H7 (cell line): ENCODE data around the gene ZNG1B. TPM values are rescaled to one million over a fixed set of nuclear protein-coding genes. Genes with fewer than 3 reads are reported as not detected.
"Not testable (repeated sequence)": the region's sequence is repeated elsewhere in the genome, so short reads cannot be mapped to it uniquely, and the experiment has no call there.

Experiments used
- DNase-seq: peaks from one replicate; pipeline ENCODE4 v3.0.0; 2012
- H3K27me3 ChIP-seq: 2 replicates; pipeline ENCODE4 v1.6.0; 2011; ENCODE audit warnings: mild to moderate bottlenecking, low read length; ENCODE audit not compliant: control insufficient read depth, insufficient read depth
- H3K36me3 ChIP-seq: replicated peaks from 2 replicates; pipeline ENCODE4 v1.5.1; 2011; ENCODE audit warnings: low read length; ENCODE audit not compliant: control insufficient read depth, insufficient read depth
- H3K4me3 ChIP-seq: 2 replicates; pipeline ENCODE4 v1.5.1; 2011; ENCODE audit warnings: low read depth, mild to moderate bottlenecking, control low read depth, low read length, moderate library complexity; ENCODE audit not compliant: insufficient read depth
- total RNA-seq: library from RNA; depleted of rRNA; stranded (reverse); fragments of >200 nt; shearing (Covaris generic); gene quantifications from 2 replicates; pipeline ENCODE4 v1.2.3, GENCODE V29; 2014; rRNA removed

ZNG1B gene
- 19.1 and 24.1 TPM in 2 replicates for total RNA-seq

DNA sequence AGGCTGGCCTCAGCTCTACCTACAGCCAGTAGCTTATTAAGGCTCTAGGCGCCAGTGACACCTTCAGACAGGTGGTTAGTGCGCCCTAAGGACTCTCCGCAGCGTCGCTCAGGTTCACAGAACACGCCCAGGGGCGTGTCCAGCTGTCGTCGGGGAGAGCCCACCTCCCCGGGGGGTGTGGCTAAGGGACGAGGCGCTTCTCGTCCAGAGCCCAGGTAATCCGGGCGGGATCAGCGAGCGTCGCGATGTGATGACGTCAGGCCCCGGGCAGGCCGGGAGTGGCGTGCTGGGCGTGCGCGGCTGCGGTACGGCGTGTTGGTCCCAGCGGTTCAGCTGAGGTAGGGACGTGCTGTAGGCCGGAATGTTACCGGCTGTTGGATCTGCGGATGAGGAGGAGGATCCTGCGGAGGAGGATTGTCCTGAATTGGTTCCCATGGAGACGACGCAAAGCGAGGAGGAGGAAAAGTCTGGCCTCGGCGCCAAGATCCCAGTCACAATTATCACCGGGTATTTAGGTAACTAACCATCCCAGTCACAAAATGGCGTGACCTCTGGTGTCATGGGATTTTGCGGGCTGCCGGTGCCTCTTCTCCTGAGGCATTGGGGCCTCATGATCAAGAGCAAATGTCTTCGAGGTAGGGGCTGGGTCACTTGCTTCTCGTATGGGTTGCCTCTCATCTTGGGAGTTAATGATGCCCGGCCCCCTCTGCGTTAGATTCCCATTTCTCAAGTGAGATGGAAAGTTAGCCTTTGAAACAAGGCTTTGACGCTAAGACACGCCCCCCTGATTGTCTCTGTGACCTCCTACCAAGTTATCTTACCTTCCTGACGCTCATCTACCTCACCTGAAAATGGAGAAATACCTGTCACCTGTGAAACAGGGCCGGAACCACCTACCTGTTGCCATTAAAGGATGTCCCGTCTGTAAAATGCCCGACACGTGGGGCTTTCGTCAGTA lies at the start of gene ZNG1B:
TSS of gene ZNG1B (plus strand) at position 184 of the 958 bp plus-strand sequence. CDS start at position 362, 178 bp downstream.
- H3K4me3 ChIP-seq: peak within 1 kb of the TSS; percentile 50
- not testable (repeated sequence) for H3K36me3 ChIP-seq, H3K27me3 ChIP-seq, DNase-seq

DNA sequence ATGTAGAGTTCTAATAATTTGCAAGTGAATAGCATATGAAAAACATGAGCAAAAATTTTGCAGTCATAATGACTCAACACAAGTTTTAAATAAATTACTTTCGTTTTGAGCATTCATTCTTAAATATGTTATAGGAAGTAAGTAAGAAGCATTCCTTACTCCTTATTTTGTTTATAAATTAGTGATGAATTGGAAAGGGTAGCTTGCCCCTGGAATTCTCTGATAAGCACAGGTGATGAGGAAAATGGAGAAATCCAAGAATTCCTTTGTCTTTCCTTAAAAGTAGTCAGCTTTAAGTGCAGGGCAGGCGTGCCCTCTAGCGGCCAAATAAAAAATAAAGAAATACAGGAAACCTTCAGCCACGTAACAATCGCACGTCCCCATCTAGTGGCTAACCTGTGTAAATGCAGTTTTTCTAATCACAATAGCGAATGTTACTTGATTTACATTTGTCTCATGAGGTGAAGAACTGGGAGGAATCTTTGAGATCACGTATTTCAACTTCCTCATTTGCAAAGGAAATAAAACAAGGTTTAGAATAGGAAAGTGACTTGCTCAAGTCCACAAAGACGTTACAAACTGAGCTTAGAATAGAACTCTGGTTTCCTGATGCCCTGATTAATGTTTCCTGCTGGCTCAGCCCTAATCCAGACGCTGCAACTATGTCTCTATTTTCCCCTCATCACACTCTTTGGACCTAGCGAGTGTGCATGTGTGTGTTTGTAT lies 47.2 kb upstream of the ZNG1B start:
- H3K4me3 ChIP-seq: no peak overlapping the region

DNA sequence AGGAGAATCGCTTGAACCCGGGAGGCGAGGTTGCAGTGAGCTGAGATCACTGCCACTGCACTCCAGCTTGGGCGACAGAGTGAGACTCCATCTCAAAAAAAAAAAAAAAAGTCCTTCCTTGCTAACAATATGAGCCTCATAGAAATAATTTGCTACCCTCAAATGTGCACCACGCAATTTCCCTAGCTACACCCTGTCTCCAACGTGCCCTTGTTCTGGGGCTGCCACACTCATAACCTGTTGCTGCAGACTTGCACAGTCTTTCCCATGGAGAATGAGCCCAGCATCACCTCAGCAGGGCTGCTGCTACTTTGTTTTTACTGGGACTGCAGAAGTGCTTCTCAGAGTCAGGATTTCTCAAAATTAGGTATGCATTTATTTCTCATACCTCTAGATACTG lies 46.4 kb upstream of the ZNG1B start:
- no peak for DNase-seq
- H3K27me3 ChIP-seq: no peaks in the 10 kb centered on the region
- no peaks in the 10 kb centered on the region for H3K36me3 ChIP-seq
- no peak overlapping the region for H3K4me3 ChIP-seq

More for the DNA sequence above, 47.2 kb upstream of the ZNG1B start:
- DNase-seq: peak; percentile 59
- H3K36me3 ChIP-seq: no peaks in the 10 kb centered on the region
- no peaks in the 10 kb centered on the region for H3K27me3 ChIP-seq

DNA sequence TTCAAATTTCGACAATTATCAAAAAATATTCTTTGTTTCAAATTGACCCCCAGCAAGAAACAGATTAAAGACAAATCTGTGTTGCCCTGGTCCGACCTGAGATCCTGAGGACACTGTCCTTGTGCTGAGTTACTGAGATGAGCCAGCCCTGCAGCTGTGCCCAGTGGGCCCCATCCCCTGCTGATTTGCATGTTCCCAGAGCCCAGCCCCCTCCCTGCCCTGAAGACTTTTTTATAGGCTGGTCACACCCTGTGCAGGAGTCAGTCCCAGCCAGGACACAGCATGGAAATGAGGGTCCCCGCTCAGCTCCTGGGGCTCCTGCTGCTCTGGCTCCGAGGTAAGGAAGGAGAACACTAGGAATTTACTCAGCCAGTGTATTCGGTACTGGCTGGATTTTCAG lies 31.4 kb upstream of the ZNG1B start:
- H3K27me3 ChIP-seq: no peaks in the 10 kb centered on the region

DNA sequence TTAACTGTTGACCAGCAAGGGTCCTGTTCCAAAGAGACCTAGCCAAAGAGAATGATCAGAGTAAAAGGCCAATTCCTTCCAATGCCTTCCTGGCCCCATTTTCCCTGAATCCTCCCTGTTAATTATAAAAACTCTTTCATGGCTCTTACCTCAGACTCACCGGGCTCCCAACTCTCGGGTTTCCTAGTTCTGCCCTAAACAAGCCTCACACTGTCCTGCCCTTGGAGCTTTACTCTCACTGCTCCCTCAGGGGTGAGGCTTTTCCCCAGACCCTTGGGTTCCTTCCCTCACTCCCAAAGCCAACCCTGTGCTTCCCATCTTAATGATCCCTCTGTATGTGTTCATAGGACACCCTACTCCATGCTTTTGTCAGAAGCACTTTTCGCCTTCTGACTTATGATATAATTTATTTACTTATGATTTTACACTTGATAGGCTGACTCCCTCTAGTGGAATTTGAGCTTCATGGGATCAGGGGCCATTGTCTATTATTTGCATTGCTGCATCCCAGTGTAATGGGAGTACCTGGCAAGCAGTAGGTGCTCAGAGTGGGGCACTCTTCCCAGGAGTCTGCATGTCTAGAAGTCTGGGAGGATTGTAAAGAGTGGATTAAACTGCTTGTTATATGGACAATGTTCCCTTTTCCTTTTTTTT lies 29.9 kb upstream of the ZNG1B start:
- Histone ChIP-seq H3K4me3 (no peak overlapping the region), H3K36me3 (no peaks in the 10 kb centered on the region), H3K27me3 (no peaks in the 10 kb centered on the region)
- DNase-seq: no peak

More for the DNA sequence above, 31.4 kb upstream of the ZNG1B start:
- DNase-seq: peak; percentile 36
- H3K4me3 ChIP-seq: no peak overlapping the region
- H3K36me3 ChIP-seq: no peaks in the 10 kb centered on the region

DNA sequence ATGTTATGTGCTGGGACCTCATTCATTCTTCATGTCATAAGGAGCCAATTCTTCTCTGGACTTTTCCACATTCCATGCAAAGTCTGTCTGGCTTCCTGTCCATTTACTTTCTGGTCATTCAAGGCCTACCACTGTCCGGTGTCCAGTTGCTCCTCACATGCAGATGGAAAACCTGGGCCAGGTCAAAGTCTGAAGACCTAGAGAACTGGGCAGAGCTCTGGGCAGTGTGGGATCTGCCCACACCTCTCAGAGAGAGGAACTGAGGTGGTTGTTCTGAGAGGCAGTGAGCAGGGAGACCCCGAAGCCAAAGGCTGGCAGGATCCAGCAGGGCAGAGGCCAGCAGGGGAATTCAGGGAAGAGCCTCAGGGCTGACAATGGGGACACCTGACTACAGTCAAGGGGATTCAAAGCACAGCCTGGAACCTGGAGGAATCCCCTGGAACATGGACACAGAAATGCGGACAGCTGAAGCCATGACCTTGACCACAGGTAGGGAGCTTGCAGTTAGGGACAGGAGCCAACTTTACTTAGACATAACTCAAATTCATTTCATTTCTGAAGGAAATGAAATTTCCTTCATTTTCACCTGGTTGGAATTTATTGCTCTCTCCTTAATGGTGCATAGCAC lies 25.7 kb upstream of the ZNG1B start:
- H3K36me3 ChIP-seq, H3K4me3 ChIP-seq, DNase-seq, H3K27me3 ChIP-seq: not testable (repeated sequence)

DNA sequence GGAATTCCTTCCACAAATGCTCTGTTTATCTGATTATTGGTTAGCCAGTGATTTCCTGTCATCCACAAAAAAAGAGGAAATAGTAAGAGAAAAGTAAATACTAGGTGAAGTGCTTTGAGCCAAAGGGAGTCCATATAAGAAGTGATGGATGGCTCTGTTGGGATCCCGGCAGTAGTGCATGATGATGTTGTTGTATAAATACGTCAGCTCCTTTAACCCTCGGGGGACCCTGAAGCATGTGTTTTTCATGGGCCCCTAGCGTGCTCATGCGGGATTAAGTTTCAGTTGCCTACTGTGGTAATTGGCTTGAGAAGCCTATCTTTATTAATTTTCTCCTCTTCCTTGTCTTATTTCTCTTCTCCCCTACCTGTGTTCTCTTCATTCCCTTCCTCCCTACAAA lies 24.7 kb upstream of the ZNG1B start:
- H3K27me3 ChIP-seq, H3K36me3 ChIP-seq, H3K4me3 ChIP-seq, DNase-seq: not testable (repeated sequence)

DNA sequence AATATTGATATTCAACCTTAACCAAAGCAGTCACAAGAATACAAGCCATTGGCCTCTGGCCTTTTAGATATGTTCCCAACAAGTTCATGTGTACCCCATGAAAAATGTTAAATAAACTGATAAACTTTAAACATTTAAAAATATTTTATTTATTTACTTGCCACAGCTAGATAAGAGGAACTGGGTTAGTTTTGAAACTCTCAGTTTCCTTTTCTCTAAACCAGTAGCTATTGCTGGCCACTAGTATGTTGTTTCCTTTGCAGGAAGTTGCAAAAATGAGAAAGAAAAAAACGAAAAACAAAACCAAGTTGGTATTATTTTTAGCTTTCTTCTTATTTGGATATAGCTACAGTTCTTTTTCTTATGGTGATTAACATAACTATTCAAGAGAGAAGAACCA lies 5.7 kb upstream of the ZNG1B start:
- not testable (repeated sequence) for DNase-seq, H3K36me3 ChIP-seq, H3K27me3 ChIP-seq, H3K4me3 ChIP-seq

DNA sequence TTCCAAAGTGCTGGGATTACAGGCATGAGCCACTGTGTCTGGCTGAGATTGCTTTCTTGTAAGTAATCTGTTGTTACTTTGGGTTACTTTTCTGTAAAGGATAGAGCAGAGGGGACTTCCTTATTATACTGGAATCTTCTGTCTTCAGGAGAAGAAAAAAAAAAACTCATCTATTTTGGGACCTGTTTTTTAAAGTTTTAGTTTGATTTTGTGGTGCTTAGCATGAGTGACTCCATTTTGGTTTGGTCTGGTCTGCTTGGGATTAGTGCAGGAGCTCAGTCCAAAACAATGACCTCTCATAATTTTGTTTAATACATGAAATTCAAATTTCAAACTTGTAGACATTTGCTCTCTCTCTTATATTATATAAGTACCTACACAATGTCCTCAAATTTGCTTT lies 4.0 kb upstream of the ZNG1B start:
- H3K4me3 ChIP-seq, DNase-seq, H3K27me3 ChIP-seq, H3K36me3 ChIP-seq: not testable (repeated sequence)

DNA sequence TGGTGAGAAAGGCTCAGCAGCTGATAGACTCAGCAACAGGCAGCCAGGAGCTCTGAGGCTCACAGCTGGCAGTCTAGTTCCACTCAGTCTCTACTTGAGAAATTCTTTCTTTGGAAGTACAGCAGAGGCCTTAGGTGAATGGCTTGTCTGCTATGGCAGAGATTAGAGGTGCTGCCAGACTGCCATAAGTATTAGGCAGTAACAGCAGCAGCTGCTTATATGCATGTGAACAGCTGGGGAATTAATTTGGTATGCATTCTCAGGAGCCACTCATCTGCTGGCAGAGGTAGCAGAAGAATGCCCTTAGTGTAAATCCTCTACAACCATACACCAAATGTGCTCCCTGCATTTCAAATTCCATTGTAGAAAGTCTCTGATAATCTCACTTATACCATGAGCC lies 28.3 kb downstream of the ZNG1B start:
- not testable (repeated sequence) for DNase-seq, H3K36me3 ChIP-seq, H3K27me3 ChIP-seq, H3K4me3 ChIP-seq

DNA sequence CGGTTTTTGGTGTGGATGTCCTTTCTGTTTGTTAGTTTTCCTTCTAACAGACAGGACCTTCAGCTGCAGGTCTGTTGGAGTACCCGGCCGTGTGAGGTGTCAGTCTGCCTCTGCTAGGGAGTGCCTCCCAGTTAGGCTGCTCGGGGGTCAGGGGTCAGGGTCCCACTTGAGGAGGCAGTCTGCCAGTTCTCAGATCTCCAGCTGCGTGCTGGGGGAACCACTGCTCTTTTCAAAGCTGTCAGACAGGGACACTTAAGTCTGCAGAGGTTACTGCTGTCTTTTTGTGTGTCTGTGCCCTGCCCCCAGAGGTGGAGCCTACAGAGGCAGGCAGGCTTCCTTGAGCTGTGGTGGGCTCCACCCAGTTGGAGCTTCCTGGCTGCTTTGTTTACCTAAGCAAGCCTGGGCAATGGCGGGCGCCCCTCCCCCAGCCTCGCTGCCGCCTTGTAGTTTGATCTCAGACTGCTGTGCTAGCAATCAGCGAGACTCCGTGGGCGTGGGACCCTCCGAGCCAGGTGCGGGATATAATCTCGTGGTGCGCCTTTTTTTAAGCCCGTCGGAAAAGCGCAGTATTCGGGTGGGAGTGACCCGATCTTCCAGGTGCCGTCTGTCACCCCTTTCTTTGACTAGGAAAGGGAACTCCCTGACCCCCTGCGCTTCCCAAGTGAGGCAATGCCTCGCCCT lies 39.3 kb downstream of the ZNG1B start:
- not testable (repeated sequence) for DNase-seq, H3K4me3 ChIP-seq, H3K36me3 ChIP-seq, H3K27me3 ChIP-seq

DNA sequence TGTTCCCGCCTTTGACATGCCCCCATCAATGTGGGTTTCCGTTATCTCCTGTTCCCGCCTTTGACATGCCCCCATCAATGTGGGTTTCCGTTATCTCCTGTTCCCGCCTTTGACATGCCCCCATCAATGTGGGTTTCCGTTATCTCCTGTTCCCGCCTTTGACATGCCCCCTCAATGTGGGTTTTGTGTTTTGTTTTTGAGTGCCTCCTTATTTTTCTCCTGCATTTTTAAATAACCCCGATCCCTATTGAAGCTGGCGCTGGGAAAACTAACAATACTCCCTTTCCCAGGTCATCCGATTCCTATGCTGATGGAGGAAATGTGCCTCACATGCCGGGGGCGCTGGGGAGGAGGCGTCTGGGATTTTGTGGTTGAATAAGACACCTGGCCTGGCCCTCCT lies 59.0 kb downstream of the ZNG1B start:
- H3K4me3 ChIP-seq, H3K36me3 ChIP-seq: not testable (repeated sequence)
- DNase-seq: peak; percentile 7
- peaks cover 27% of the 10 kb centered on the region for H3K27me3 ChIP-seq

DNA sequence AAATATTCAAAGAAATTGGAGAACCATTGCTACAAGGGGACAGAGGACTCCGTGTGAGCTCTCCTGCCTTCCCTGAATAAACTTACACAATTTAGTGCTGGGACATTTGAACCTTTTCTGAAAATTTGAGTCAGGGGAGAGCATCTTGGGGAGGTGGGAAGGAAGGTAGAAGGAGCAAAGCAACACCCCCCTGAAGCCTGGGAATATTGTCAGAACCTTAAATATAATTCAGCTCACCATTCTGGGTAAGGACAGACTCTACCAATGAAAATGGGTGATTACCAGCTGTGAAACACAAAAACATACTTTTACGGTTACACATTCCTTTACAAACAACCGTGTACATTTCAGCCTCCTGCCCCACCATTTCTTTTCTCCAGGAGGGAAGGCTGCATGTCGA lies 60.9 kb downstream of the ZNG1B start, which contains the start of gene FOXD4L1:
TSS of gene FOXD4L1 (plus strand) at position 301 of the 400 bp plus-strand sequence. CDS start 592 bp downstream, outside the sequence.
- H3K36me3 ChIP-seq, H3K4me3 ChIP-seq, DNase-seq: not testable (repeated sequence)
- H3K27me3 ChIP-seq: peaks cover 44% of the 10 kb centered on the region
